ENCODE results near the gene ATL1.

ATL1 gene

GRCh38 chr14:50594577-50595316, 34.8 kb downstream of the ATL1 start:
- TF ChIP-seq CTCF (IDR thresholded peaks at IDR 0.05; ENCODE audit: poor library complexity, severe bottlenecking), result no peak
- DNase-seq (ENCODE audit: low spot score), result no peak
- H3K36me3 ChIP-seq (ENCODE audit: low read depth), result no peaks in the 10 kb centered on the region

DNA sequence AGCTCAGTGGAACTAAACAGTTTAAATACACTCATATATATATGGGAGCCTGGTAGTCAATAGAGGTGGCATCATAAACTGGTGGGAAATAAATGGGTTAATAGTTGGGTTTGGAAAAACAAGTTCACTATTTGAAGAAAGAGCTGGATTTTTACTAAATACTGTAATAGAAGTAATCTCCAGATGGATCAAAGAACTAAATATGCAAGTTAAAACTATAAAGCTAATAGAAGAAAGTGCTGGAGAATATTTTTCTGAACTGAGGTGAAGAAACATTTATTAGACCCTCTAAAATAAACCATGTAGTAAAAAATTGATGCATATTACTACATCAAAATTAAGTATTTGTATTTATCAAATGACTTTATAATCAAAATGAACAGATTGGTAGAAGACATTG, 38.8 kb downstream of the ATL1 start:
- Histone ChIP-seq H3K4me3 (ENCODE audit: severe bottlenecking) (no peak overlapping the region), H3K27me3 (ENCODE audit: insufficient read depth, poor library complexity, severe bottlenecking) (no peaks in the 10 kb centered on the region), H3K36me3 (ENCODE audit: low read depth) (no peaks in the 10 kb centered on the region), H3K9me3 (ENCODE audit: severe bottlenecking) (no peaks in the 10 kb centered on the region), H3K27ac (ENCODE audit: poor library complexity, severe bottlenecking) (no peak overlapping the region), H3K4me1 (ENCODE audit: insufficient read depth, poor library complexity, severe bottlenecking) (peaks cover 38% of the 10 kb centered on the region)
- DNase-seq (ENCODE audit: low spot score) (no peak), ATAC-seq (ENCODE audit: low read depth) (no peak)
- TF ChIP-seq CTCF (IDR thresholded peaks at IDR 0.05; ENCODE audit: poor library complexity, severe bottlenecking), result no peak

More at GRCh38 chr14:50594577-50595316, 34.8 kb downstream of the ATL1 start:
- H3K4me1 ChIP-seq (ENCODE audit: insufficient read depth, poor library complexity, severe bottlenecking), result peaks cover 7% of the 10 kb centered on the region
- H3K27me3 ChIP-seq (ENCODE audit: insufficient read depth, poor library complexity, severe bottlenecking), result no peaks in the 10 kb centered on the region
- H3K27ac ChIP-seq (ENCODE audit: poor library complexity, severe bottlenecking), result no peak overlapping the region
- no peak overlapping the region for H3K4me3 ChIP-seq (ENCODE audit: severe bottlenecking)
- H3K9me3 ChIP-seq (ENCODE audit: severe bottlenecking), result no peaks in the 10 kb centered on the region
- ATAC-seq (ENCODE audit: low read depth), result no peak

DNA sequence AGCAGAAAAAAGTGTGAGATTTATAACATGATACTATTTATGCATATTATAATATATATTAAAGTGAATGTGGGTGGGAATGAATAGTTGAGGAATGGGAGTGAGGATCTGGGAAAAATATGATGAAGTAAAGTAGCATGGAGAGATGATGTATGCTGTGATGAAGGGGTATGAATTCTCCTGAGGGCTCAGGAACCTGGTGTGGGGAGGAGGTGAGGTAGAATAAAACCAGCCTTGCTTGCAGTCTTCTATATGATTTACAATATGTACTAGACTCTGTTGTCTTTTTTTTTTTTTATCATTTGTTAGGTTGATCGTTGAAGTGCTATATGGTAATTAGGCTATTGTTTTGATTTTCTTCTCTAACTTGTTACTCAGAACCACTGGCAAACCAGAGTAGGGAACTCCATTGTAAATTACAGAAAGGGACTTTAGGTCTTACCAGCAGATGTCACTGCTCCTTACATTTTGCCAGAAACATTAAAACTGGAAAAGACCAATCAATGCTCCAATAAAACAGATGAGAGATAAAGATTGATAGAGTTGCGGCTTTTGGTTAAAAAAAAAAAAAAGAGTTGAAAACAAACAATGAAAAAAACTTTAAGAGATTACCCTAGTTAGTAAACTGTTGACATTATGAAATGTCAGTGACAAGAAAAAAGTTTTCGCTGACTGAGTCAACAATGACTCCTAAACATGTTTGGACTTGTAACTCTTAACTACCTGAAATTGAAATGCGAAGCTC, 39.9 kb downstream of the ATL1 start:
- no peaks in the 10 kb centered on the region for H3K27me3 ChIP-seq (ENCODE audit: insufficient read depth, poor library complexity, severe bottlenecking)
- ATAC-seq (ENCODE audit: low read depth) (peak; percentile 49; the same call in 1 of the 3 replicates), DNase-seq (ENCODE audit: low spot score) (no peak)
- H3K4me1 ChIP-seq (ENCODE audit: insufficient read depth, poor library complexity, severe bottlenecking), result peaks cover 38% of the 10 kb centered on the region
- no peaks in the 10 kb centered on the region for H3K36me3 ChIP-seq (ENCODE audit: low read depth)
- H3K9me3 ChIP-seq (ENCODE audit: severe bottlenecking), result no peaks in the 10 kb centered on the region
- TF ChIP-seq CTCF (IDR thresholded peaks at IDR 0.05; ENCODE audit: poor library complexity, severe bottlenecking), result peak; percentile 85
- H3K27ac ChIP-seq (ENCODE audit: poor library complexity, severe bottlenecking), result peak overlapping the region; percentile 82
- H3K4me3 ChIP-seq (ENCODE audit: severe bottlenecking), result no peak overlapping the region

GRCh38 chr14:50600849-50601248, 40.9 kb downstream of the ATL1 start:
- peak overlapping the region; percentile 82 for H3K27ac ChIP-seq (ENCODE audit: poor library complexity, severe bottlenecking)
- DNase-seq (ENCODE audit: low spot score) (no peak), ATAC-seq (ENCODE audit: low read depth) (peak; percentile 26; the same call in 2 of the 3 replicates)

More at GRCh38 chr14:50600849-50601248, 40.9 kb downstream of the ATL1 start:
- Histone ChIP-seq H3K4me3 (ENCODE audit: severe bottlenecking) (no peak overlapping the region), H3K9me3 (ENCODE audit: severe bottlenecking) (no peaks in the 10 kb centered on the region), H3K27me3 (ENCODE audit: insufficient read depth, poor library complexity, severe bottlenecking) (no peaks in the 10 kb centered on the region), H3K36me3 (ENCODE audit: low read depth) (no peaks in the 10 kb centered on the region), H3K4me1 (ENCODE audit: insufficient read depth, poor library complexity, severe bottlenecking) (peaks cover 38% of the 10 kb centered on the region)
- no peak for TF ChIP-seq CTCF (IDR thresholded peaks at IDR 0.05; ENCODE audit: poor library complexity, severe bottlenecking)
